Right ventricle myocardium inferior (tissue), 1 donor: ENCODE measurements around the gene CTCFL. TPM values are rescaled to one million over a fixed set of nuclear protein-coding genes. Genes with fewer than 3 reads are reported as not detected.

Experiments used
- ATAC-seq: fragments of 200-7000 bp; cut with Tn5 transposase; one replicate; pipeline ENCODE4 v1.9.1; 2020; ENCODE audit warnings: mild to moderate bottlenecking, moderate library complexity
- DNase-seq: peaks from one replicate; pipeline ENCODE4 v3.0.0; 2021; ENCODE audit errors: missing footprints
- intact Hi-C: fragments of 100-400 bp; cut with DNase I; formaldehyde crosslinking; loops from one replicate; pipeline ENCODE4 v1.11.0; 2022
- long read RNA-seq: library from polyadenylated mRNA; unstranded; transcript quantifications from one replicate; pipeline ENCODE4 v2.0.0, GENCODE V29; 2021
- total RNA-seq: library from RNA; stranded (reverse); fragmentation: NEBNext Ultra II Directional; extraction: Animal tissue kit (Norgen Biotek cat#: 25700); gene quantifications from one replicate; pipeline ENCODE4 v1.2.1, GENCODE V29; 2021
- donor health status: DM: no; HTN: yes; CAD: no; lungs with severe emphysema.

CTCFL gene, protein sequence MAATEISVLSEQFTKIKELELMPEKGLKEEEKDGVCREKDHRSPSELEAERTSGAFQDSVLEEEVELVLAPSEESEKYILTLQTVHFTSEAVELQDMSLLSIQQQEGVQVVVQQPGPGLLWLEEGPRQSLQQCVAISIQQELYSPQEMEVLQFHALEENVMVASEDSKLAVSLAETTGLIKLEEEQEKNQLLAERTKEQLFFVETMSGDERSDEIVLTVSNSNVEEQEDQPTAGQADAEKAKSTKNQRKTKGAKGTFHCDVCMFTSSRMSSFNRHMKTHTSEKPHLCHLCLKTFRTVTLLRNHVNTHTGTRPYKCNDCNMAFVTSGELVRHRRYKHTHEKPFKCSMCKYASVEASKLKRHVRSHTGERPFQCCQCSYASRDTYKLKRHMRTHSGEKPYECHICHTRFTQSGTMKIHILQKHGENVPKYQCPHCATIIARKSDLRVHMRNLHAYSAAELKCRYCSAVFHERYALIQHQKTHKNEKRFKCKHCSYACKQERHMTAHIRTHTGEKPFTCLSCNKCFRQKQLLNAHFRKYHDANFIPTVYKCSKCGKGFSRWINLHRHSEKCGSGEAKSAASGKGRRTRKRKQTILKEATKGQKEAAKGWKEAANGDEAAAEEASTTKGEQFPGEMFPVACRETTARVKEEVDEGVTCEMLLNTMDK
- not detected for total RNA-seq
- long read RNA-seq = 0 reads

DNA sequence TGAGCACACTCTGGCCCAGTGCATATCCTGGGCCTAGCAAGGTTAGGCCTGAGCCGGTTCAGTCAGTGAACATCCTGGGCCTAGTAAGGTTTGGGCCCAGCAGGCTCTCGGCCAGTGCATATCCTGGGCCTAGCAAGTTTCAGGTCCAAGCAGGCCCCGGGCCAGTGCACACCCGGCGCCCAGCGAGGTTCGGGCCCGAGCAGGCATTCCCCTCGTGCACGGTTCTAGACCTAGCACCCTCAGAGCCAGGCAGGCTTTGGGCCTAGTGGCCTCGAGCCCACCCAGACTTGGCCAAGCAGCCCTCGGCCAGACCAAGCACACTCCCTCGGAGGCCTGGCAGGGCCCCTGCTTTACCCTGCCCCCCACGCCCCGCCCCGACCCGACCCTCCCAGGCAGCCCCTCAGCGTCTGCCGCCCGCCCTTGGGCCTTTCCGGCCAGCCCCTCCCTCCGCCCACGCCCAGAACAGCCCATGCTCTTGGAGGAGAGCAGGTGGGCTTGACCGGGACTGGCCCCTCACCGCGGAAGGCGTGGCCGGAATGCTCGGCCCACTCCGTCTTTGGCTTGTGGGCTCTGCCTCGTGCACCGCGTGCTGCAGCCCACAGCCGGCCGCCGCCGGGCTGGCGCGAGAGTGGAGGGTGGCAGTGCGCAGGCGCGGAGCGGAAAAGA is at the start of gene CTCFL:
Gene CTCFL, minus strand, starts transcription at position 630 of the 666 bp plus-strand sequence. CDS start 935 bp downstream, outside the sequence.
- intact Hi-C loops = no loop called here
- DNase-seq (no peak), ATAC-seq (no peak)

DNA sequence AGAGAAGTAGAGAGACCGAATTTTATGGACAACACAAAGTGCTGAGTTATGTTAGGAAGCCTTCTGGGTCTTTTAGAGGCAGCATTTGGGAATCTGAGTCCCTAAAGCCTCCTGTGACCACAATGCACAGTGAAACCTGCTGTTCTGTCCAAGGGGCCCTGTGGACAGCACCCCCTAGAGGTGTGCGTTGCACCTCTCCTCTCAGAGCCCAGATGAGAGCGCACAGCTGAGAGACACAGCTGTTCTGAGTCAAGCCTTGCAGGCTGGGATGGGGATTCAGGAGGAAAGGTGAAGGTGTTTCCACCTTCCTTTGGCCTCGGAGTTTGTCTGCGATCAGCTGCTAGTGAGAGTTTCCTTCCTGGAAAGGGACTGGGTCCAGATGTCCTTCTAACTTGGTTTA is 49.0 kb upstream of the CTCFL start:
- no peak for ATAC-seq
- DNase-seq = no peak
- intact Hi-C loops = no loop called here

DNA sequence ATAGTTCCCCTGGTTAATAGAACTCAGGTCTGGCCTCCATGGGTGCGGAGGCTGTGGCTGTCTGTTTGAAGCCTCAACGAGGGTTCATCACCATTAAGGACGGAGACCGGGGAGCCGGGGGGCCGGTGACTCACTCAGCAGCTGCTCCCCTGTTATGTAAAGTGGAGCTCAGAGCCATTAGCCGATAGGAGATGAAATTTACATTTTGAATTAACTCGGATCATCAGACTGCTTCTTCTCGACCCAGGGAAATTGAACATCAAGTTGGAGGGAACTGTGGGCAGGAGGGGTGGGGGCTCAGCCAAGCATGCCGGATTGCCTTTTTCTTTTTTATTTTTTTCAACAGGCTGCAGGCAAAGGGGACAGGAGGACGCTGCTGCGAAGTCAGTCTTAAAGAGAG is 48.3 kb upstream of the CTCFL start:
- DNase-seq = no peak
- intact Hi-C loops = no loop called here

DNA sequence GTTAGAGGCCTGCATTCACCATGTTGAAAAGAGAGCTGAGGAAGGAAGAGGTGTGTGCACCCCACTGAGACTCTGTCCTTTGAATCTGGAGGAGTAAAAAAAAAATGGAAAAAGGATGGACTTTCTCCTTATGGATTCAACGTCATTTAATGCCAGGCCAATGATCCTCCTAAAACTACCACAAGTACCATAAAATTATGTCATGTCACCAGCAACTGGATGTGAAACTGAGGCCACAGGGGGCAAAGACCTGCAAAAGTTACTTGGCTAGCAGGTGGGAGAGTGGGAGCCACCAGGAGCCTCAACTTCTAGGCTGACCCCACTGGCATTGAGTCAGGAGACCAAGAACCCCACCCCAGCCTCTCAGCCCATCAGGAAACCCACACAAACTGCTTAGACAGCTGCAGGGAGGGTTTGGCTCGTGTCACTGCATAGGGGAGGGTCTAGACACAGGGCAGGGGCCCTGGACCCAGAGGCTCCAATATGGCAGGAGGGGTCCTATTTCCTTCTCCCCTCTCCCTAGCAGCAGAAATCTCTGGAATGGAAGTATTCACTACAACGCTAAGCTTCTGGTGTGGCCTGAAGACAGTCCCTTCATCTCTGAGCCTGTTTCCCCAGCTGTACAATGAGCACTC is 47.0 kb upstream of the CTCFL start:
- intact Hi-C loops = no loop called here
- no peak for DNase-seq
- no peak for ATAC-seq

More for the DNA sequence above, 48.3 kb upstream of the CTCFL start:
- ATAC-seq = no peak

DNA sequence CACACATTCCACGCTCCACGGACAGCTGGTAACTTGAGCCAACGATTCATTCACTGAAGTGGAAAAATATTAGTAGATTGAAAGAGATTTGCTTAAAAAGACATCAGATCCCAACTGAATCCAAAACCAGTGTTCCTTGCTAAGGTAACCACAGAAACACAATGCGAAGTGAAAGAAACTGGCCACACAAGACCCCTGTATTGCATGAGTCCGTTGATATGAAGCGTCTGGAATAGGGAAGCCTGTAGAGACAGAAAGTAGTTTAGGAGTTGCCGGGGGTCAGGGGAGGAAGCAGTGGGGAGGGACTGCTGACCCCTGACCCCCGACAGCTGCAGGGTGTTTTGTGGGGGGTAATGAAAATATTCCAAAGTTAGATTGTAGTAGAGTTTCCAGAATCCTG is 46.0 kb upstream of the CTCFL start:
- no peak for DNase-seq
- intact Hi-C loops = no loop called here
- no peak for ATAC-seq

DNA sequence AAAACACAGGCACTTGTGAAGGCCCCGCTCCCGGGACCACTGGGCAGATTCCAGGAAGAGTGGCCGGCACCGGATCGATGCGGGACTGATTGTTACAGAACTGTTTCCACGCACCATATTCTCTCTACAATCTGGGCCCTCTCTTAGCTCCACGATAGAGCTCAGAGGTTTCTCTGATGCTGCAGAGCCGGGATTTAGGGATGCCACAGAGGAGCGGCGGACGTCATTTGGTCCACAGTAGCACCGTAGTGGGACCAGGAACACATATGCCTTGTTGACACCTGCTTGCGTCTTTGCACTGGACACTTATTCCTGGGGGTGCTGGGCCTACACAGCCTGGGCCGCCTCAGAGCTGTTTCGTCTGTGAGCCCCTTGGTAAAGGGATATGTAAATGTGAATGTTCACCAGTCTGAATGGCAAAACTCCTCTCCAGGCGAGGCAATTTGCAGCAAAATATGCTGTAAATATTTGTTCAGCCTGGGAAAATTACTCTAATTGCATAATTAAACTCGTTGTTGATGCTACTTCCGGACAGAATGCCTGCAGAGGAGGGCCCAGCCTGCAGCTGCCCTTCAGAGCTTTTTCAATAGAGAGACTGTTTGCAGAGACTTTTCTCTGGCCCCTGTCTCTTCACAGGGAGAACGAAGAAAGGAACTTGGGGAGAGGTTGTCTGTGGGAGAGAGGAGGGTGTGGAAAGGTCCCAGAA is 45.4 kb upstream of the CTCFL start:
- no peak for ATAC-seq
- intact Hi-C loops = no loop called here
- DNase-seq = no peak

DNA sequence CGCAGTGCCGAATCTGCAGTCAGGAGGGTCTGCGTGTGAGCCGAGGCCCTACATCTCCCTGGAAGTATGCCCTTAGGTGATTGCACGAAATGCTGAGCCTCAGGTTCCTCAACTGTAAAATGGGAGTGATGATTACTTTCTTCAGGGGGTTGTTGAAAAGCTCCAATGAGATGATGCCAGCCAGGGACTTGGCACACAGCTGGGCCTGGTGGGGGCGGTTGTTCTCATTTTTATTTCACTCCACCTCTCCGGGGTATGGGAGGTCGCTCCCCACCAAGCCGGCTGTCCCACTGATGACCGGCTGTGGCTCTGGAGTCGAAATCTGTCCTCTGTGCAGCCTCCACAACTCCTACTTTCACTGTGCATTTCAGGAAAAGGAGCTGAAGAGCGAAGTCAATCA is 44.0 kb upstream of the CTCFL start:
- DNase-seq (no peak), ATAC-seq (no peak)
- intact Hi-C loops = no loop called here

DNA sequence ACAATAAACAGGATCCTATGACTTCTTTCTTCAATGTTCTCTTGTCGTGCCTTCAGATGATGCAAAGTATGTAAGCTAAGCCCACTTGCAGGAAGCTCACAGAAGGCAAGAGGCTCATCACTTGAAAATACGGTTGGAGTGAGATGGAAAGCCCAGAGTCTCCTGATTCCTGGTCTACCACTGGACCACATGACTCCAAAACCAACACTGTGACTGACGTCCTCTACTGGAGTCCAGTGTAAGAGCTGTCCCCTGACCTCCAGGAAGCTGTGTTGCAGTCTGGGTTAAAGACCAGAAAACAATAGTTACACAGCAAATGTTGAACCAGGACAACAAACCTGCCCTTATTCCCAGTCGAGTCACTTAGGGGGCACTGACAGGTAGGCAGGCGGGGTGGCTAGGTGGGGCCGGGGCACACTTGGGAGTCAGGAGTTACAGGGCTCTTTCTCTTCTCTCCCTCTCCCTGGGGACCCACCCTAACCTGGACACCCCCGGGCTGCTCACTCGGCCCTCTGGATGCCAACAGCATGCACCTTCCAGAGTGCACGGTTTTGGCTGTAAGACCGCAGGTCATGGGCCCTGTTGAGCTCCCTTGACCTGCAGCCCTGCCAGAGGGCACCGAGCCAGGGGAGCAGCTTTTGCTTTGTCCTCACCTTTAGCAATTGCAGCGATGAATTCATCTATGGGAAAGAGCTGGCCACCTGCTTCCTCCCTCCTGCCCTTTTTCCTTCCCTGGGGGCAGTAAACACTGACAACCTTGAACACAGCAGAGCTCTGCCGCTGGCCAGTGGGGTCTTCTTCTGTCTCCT is 43.4 kb upstream of the CTCFL start:
- intact Hi-C loops = no loop called here
- DNase-seq (no peak), ATAC-seq (no peak)

DNA sequence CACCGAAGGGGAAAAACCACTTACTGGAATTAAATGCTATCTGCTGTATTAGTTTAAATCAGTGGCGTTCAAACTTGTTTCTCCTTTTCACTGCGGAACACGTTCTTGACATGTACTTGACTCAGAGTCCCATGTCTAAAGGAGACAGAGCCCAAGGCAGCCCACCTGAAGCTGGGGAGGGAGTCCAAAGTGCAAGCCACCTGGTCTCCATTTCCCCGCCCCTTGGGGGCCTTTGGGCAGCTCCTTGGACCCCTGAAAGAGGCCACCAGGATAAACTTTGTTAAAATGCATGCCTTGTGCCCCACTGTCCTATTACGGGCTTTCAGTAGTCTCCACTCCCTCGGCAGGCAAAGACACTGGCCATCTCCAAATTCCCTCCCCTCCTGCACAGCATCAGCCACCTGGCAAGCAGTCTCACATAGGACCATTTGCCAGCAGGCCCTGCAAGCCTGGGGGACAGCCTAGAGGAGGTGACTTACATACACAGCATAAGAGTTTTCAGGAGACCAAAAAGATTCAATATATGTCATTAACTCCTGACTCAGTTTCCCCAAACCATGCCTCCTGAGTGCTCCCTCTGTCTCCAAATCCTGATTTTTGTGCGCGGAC is 42.6 kb upstream of the CTCFL start:
- ATAC-seq (no peak), DNase-seq (no peak)
- intact Hi-C loops = no loop called here

DNA sequence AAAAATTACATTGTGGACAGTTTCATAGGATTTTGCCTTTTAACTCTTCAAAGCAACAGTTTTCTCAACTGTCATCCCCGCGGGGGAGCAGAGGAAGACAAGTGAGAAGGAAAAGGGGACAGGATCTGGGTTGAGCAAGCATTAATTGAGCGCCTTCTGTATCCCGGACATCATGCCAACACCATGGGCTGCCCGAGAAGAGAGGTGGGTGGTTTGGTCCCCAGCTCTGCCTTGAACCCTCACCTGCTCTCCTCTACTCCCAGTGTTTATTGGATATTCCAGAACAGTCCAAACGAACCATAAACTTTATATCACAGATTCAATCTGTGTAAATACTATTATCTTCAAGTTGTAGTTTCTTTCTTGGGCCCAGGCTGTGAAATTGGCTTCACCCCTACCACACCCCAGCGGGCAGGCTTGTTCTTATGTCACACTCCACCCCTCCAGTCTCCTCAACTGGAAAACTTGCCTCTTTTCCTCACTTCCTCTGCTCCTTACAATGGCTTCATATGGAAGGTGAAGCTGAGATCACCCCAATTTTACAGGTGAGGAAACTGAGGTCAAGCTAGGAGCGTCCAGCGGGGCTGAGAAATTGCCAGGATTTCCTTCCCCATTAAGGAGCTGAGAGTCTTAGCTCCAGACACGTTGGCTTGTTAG is 42.0 kb upstream of the CTCFL start:
- ATAC-seq (no peak), DNase-seq (no peak)
- intact Hi-C loops = no loop called here

DNA sequence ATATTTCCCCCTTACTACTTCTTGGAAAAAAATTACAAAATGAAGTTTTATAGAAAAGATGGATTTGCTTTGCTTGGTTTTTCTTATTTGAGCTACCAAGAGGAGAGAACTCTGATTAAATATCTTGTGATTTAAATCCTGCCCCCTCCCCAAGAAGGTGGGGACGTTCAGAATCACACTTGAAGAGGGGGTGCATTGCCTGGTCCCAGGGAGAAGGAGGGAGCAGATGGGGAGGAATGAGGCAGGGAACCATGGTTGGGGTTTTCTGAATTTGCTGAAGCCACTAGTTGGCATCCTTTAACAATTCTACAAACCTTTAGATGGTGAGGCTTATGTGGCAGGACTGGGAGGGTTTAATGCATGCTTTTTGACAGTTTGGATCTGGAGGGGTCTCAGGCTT is 41.5 kb upstream of the CTCFL start:
- DNase-seq = no peak
- no peak for ATAC-seq
- intact Hi-C loops = no loop called here

DNA sequence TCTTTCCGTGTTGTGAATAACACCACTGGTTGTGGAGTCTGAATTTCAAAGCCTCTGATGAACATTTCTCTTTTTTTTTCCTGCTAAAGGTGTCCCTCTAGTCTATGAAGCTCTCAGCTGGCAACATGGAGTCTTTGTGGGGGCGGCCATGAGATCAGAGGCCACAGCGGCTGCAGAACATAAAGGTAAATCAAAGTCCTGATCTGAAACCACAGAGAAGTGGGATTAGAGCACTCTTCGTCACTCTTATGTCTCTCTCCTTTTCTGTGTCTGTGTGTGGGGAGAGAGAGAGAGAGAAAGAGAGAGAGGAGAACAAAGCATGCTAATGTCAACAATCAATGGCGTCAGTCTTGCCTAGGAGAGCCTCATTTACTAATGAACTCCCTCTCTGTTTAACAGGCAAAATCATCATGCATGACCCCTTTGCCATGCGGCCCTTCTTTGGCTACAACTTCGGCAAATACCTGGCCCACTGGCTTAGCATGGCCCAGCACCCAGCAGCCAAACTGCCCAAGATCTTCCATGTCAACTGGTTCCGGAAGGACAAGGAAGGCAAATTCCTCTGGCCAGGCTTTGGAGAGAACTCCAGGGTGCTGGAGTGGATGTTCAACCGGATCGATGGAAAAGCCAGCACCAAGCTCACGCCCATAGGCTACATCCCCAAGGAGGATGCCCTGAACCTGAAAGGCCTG is 40.2 kb upstream of the CTCFL start:
- DNase-seq (no peak), ATAC-seq (no peak)
- intact Hi-C loops = no loop called here

DNA sequence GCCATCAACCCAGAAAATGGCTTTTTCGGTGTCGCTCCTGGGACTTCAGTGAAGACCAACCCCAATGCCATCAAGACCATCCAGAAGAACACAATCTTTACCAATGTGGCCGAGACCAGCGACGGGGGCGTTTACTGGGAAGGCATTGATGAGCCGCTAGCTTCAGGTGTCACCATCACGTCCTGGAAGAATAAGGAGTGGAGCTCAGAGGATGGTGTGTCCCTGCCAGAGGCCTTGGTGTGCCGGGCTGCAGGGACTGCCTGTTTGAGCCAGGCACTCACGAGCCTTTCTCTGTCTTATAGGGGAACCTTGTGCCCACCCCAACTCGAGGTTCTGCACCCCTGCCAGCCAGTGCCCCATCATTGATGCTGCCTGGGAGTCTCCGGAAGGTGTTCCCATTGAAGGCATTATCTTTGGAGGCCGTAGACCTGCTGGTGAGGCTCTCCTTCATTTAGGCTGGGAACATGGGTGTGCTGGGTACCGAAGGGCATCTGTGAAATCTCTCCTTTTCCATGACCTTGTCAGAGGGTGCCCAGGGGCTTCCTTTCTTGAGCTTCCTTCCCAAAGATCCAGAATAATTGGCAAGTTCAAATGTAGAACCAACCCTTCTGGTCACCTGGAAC is 39.4 kb upstream of the CTCFL start:
- ATAC-seq (no peak), DNase-seq (no peak)
- intact Hi-C loops = no loop called here

DNA sequence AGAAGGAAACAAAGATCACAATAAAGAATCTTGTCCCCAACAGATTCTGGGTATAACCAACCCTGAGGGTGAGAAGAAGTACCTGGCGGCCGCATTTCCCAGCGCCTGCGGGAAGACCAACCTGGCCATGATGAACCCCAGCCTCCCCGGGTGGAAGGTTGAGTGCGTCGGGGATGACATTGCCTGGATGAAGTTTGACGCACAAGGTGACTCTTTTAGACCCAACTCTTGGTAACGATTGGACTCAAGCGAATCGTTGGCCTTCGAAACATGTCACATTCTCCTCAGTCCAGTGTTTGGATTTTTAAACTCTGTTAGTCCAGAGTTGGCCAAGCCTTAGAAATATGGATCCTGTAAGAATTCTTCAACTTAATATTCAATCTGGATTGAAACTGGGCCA is 38.6 kb upstream of the CTCFL start:
- DNase-seq (no peak), ATAC-seq (no peak)
- intact Hi-C loops = no loop called here

DNA sequence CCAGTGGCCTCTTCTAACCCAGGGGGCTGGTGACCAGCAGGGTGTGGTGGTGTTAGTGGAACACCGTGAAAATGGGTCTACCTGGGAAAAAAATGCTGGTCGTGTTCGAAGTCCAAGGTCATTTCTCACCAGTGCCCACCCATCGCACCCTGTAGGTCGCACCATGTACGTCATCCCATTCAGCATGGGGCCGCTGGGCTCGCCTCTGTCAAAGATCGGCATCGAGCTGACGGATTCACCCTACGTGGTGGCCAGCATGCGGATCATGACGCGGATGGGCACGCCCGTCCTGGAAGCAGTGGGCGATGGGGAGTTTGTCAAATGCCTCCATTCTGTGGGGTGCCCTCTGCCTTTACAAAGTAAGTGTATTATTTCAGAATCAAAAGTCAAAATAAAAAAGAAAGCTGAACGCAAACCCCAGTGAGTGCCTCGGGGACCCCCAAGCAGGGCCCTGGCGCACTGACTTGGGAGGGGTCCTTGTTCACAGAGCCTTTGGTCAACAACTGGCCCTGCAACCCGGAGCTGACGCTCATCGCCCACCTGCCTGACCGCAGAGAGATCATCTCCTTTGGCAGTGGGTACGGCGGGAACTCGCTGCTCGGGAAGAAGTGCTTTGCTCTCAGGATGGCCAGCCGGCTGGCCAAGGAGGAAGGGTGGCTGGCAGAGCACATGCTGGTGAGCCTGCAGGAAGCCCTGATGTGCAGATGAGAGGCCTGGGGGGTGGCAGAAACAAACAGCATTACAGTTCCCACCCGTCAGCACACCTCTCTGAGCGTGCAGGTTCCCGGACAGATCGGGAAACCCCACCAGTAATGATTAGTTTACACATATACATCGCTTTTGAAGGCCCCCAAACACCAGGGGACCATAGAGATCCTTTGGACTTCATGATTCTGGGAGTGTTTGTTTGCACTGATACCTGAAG is 37.9 kb upstream of the CTCFL start:
- DNase-seq (no peak), ATAC-seq (no peak)
- intact Hi-C loops = no loop called here
